ENCODE measurements around the gene CDC6.

Gene CDC6

DNA sequence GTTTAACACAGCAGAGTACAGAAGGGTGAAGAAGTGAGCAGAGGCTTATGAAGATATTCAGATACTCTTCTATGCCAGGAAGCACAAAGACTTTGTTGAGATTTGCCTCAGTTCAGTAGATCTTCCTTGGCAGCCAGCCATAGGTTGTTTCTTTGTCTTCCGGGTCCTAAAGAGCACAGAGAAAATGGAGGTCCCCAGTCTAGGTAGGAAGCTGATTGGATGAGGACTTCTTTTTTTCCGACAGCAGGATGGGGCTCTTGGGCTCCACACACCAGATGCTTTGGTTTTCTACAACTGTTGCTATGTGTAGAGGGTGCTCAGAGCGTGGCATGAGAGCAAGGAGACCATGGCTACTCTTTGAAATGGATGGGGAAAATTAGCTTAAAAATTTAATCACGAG lies 8.3 kb upstream of the CDC6 start:
- H3K36me3 ChIP-seq (replicated peaks): peaks cover 45% of the 10 kb centered on the region
- TF ChIP-seq, protein P1, sequence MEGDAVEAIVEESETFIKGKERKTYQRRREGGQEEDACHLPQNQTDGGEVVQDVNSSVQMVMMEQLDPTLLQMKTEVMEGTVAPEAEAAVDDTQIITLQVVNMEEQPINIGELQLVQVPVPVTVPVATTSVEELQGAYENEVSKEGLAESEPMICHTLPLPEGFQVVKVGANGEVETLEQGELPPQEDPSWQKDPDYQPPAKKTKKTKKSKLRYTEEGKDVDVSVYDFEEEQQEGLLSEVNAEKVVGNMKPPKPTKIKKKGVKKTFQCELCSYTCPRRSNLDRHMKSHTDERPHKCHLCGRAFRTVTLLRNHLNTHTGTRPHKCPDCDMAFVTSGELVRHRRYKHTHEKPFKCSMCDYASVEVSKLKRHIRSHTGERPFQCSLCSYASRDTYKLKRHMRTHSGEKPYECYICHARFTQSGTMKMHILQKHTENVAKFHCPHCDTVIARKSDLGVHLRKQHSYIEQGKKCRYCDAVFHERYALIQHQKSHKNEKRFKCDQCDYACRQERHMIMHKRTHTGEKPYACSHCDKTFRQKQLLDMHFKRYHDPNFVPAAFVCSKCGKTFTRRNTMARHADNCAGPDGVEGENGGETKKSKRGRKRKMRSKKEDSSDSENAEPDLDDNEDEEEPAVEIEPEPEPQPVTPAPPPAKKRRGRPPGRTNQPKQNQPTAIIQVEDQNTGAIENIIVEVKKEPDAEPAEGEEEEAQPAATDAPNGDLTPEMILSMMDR (IDR thresholded peaks at IDR 0.05; ENCODE audit: low read depth, low read length, missing control alignments): no peak
- in situ Hi-C loops (cut with HindIII; ENCODE audit: low pct_ligation_motif_present, low sequenced_read_pairs): loop anchor here (25.0 kb wide), 1 partner anchor 92 kb away; the partner anchor contains the start of gene RAPGEFL1

DNA sequence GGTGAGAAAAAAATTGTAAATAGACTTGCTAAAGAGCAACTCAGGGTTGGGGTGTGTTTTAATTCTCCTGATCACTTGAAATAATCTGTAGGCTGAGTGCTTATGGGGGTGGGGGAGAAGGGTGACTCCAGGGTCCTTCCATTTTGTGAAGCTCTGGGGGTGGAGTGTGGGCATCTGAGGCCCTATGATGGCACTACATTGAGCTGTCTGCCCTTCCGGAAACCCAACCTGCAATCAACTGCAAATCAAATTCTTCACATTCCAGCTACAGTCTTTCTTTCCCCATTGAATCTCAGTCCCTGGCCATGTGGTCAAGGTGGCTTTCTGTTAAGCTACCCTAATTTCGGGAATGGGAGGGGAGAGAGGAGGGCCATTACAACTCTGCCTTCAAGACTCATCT lies 6.0 kb upstream of the CDC6 start:
- in situ Hi-C loops (cut with HindIII; ENCODE audit: low pct_ligation_motif_present, low sequenced_read_pairs): loop anchor here (25.0 kb wide), 1 partner anchor 94 kb away; the partner anchor contains the start of gene RAPGEFL1
- TF ChIP-seq, protein P1 (IDR thresholded peaks at IDR 0.05; ENCODE audit: low read depth, low read length, missing control alignments): no peak
- DNase-seq: no peak
- Histone ChIP-seq H3K36me3 (replicated peaks) (peaks cover 33% of the 10 kb centered on the region), H3K27me3 (replicated peaks) (no peaks in the 10 kb centered on the region), H3K27ac (no peak overlapping the region), H3K4me3 (ENCODE audit: low read depth, low read length) (no peak overlapping the region)

More for the DNA sequence above, 8.3 kb upstream of the CDC6 start:
- DNase-seq: no peak
- H3K4me3 ChIP-seq (ENCODE audit: low read depth, low read length): no peak overlapping the region
- no peak overlapping the region for H3K27ac ChIP-seq
- H3K27me3 ChIP-seq (replicated peaks): no peaks in the 10 kb centered on the region

DNA sequence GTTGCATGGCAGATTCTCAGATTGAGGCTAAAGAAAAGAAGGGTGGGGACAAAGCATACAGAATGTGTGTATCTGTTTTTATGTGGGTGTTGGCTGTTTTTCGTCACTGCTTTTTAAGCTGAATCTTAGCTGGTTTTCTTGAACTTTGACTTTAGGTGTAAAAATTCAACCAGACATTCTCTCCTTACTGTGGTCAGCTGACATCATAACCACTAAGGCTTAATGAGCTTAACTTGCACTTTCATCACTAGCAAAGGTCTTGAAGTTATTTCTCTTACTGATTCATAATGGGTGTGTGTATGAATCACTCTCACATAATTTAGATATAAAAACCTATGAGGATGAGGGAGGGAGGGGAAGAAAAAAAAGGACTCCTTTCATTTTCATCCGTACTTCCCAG lies 4.0 kb upstream of the CDC6 start:
- Histone ChIP-seq H3K27me3 (replicated peaks) (no peaks in the 10 kb centered on the region), H3K27ac (peak overlapping the region; percentile 70), H3K36me3 (replicated peaks) (peaks cover 16% of the 10 kb centered on the region), H3K4me3 (ENCODE audit: low read depth, low read length) (peak overlapping the region; percentile 42)
- TF ChIP-seq, protein P1 (IDR thresholded peaks at IDR 0.05; ENCODE audit: low read depth, low read length, missing control alignments): no peak
- in situ Hi-C loops (cut with HindIII; ENCODE audit: low pct_ligation_motif_present, low sequenced_read_pairs): loop anchor here (25.0 kb wide), 1 partner anchor 96 kb away; the partner anchor contains the start of gene RAPGEFL1
- peak; percentile 72 for DNase-seq

DNA sequence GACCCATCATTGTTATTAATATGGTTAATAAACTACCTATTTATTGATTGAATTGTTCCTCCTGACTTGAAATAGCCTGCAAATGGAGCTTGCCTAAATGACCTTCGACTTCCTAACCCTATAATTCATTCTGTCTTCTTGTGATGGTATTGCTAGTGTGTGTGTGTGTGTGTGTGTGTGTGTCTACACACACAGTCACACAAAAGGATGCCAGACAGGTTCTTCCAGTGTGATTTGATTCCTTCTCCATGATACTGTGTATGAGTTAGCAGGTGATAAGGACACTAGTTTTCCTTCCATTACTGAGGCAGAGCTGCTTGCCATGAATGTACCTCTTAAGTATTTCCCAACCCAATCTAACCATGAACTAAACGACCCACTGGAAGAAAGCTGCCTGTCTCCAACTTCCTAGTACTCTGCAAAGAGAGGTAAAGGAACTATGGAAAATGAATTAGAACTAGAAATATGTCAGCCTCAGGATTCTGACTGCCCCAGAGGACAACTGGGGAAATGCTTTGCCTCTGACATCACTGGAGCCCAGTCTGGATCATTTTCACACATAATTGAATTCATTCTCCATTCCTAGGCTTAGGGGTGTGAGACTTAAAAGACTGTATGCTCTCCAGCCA lies 3.5 kb upstream of the CDC6 start:
- DNase-seq: peak; percentile 63
- Histone ChIP-seq H3K27ac (peak overlapping the region; percentile 70), H3K36me3 (replicated peaks) (peaks cover 10% of the 10 kb centered on the region), H3K27me3 (replicated peaks) (no peaks in the 10 kb centered on the region), H3K4me3 (ENCODE audit: low read depth, low read length) (peak overlapping the region; percentile 42)
- in situ Hi-C loops (cut with HindIII; ENCODE audit: low pct_ligation_motif_present, low sequenced_read_pairs): loop anchor here (25.0 kb wide), 1 partner anchor 97 kb away; the partner anchor contains the start of gene RAPGEFL1
- TF ChIP-seq, protein P1 (IDR thresholded peaks at IDR 0.05; ENCODE audit: low read depth, low read length, missing control alignments): peak; percentile 59

DNA sequence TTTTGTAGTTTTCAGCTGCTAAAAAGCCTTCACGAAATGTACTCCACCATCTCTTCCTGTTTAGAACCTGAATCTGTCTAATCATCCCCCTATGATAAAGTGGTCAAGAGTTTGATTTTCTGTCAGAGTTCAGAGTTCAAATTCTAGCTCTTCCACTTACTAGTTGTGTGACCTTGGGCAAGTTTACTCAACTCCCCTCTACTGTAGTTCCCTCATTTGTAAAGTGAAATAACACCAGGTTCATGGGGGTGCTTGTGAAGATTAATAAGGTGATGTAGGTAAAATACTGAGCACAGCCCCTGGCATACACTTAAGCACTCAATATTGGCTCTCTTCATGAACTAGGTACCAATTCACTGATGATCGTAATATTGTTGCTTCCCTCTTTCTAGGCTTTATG lies 1.2 kb upstream of the CDC6 start:
- TF ChIP-seq, protein P1 (IDR thresholded peaks at IDR 0.05; ENCODE audit: low read depth, low read length, missing control alignments): no peak
- H3K4me3 ChIP-seq (ENCODE audit: low read depth, low read length): no peak overlapping the region
- DNase-seq: no peak
- no peak overlapping the region for H3K27ac ChIP-seq
- H3K27me3 ChIP-seq (replicated peaks): no peaks in the 10 kb centered on the region
- H3K36me3 ChIP-seq (replicated peaks): no peaks in the 10 kb centered on the region
- in situ Hi-C loops (cut with HindIII; ENCODE audit: low pct_ligation_motif_present, low sequenced_read_pairs): loop anchor here (25.0 kb wide), 1 partner anchor 99 kb away; the partner anchor contains the start of gene RAPGEFL1
